GM12878 (cell line): ENCODE results near the gene DARS1. TPM values are rescaled to one million over a fixed set of nuclear protein-coding genes. Genes with fewer than 3 reads are reported as not detected.

ENCODE experiments used
- ATAC-seq: fragments of 200-7000 bp; cut with Tn5 transposase; 3 replicates; pipeline ENCODE4 v1.9.1; 2020; ENCODE audit warnings: mild to moderate bottlenecking, moderate library complexity
- BruUV-seq: library from RNA; stranded (reverse); fragments of 400-500 nt; replicated peaks from 2 replicates; lab custom pipeline; 2021; lab: Mats Ljungman, UMichigan
- CTCF ChIA-PET: fragments of 300-600 bp; sonication (Branson Sonifier 250); formaldehyde crosslinking; extraction: SDS; loops from one replicate; lab custom pipeline; 2021; ENCODE audit warnings: inconsistent platforms; lab: Yijun Ruan, JAX
- POLR2A ChIA-PET: fragments of 350-600 bp; formaldehyde crosslinking; extraction: SDS; loops from one replicate; lab custom pipeline; 2021; ENCODE audit warnings: inconsistent platforms; lab: Charles Lee
- RAD21 ChIA-PET: fragments of 300-600 bp; sonication (Branson Sonifier 250); formaldehyde crosslinking; loops from one replicate; lab custom pipeline; 2023; ENCODE audit warnings: antibody characterized with exemption; ENCODE audit not compliant: unreplicated experiment; lab: Charles Lee
- SMC1A ChIA-PET: fragments of 300-600 bp; sonication (Branson Sonifier 250); formaldehyde crosslinking; loops from one replicate; lab custom pipeline; 2023; ENCODE audit not compliant: unreplicated experiment, uncharacterized antibody; lab: Charles Lee
- DNase-seq: peaks from one replicate; pipeline ENCODE4 v3.0.0-alpha.2; 2011; ENCODE audit warnings: low read depth, low spot score
- FAIRE-seq: peaks from 3 replicates; lab custom pipeline; 2011; peaks lifted over from hg19 to GRCh38; lab: Jason Lieb, UNC
- H2AFZ ChIP-seq: 2 replicates; pipeline ENCODE4 v1.6.0; 2011; ENCODE audit warnings: low read depth, low read length, control low read depth; ENCODE audit not compliant: control insufficient read depth
- H3K27ac ChIP-seq: 2 replicates; pipeline ENCODE4 v1.5.1; 2011; ENCODE audit warnings: control low read depth; ENCODE audit not compliant: control insufficient read depth, insufficient read depth
- H3K27me3 ChIP-seq, 2 experiments: replicated peaks in 1 of 2; 2 replicates each; pipeline versions ENCODE4 v1.6.0 to v1.6.1; 2011; ENCODE audit warnings: low read length in 1 of 2; ENCODE audit not compliant: control insufficient read depth in 2 of 2, insufficient read depth in 2 of 2
- H3K36me3 ChIP-seq, 2 experiments: 2 replicates each; pipeline ENCODE4 v1.5.1; 2011; ENCODE audit warnings: low read length in 1 of 2; ENCODE audit not compliant: control insufficient read depth in 2 of 2, insufficient read depth in 2 of 2
- H3K4me1 ChIP-seq: 2 replicates; pipeline ENCODE4 v1.6.1; 2011; ENCODE audit warnings: mild to moderate bottlenecking, low read length, moderate library complexity, mixed read lengths; ENCODE audit not compliant: control insufficient read depth, insufficient read depth
- H3K4me2 ChIP-seq: 2 replicates; pipeline ENCODE4 v1.6.0; 2011; ENCODE audit warnings: control low read depth; ENCODE audit not compliant: control insufficient read depth, insufficient read depth
- H3K4me3 ChIP-seq: fragments of 200-600 bp; sonication (generic); 2 replicates; pipeline ENCODE4 v1.5.1; 2016
- H3K79me2 ChIP-seq: 2 replicates; pipeline ENCODE4 v1.6.0; 2011; ENCODE audit warnings: low read length; ENCODE audit not compliant: control insufficient read depth, insufficient read depth
- H3K9ac ChIP-seq: 2 replicates; pipeline ENCODE4 v1.8.0; 2011; ENCODE audit warnings: low read length, control low read depth, mixed read lengths; ENCODE audit not compliant: control insufficient read depth, insufficient read depth
- H3K9me3 ChIP-seq: replicated peaks from 3 replicates; pipeline ENCODE4 v1.5.1; 2011; ENCODE audit warnings: mild to moderate bottlenecking, low read length; ENCODE audit not compliant: control insufficient read depth, insufficient read depth
- H4K20me1 ChIP-seq: 2 replicates; pipeline ENCODE4 v1.6.0; 2011; ENCODE audit not compliant: control insufficient read depth, insufficient read depth
- CHD1 ChIP-seq: IDR thresholded peaks from 2 replicates; pipeline ENCODE4 v1.6.1; 2012; ENCODE audit warnings: low read depth, low read length, improper control_type of control experiment
- FOS ChIP-seq: IDR thresholded peaks from 3 replicates; pipeline ENCODE4 v1.6.1; 2011; ENCODE audit warnings: borderline replicate concordance; ENCODE audit not compliant: insufficient read length; ENCODE audit errors: extremely low read depth
- HDGF ChIP-seq: fragments of 450-650 bp; IDR thresholded peaks from 2 replicates; pipeline ENCODE4 v1.6.1; 2016; ENCODE audit warnings: antibody characterized with exemption
- IKZF2 ChIP-seq, 2 experiments: fragments of 450-650 bp; IDR thresholded peaks; 2 replicates each; pipeline ENCODE4 v1.6.1; 2017; ENCODE audit warnings: mild to moderate bottlenecking in 2 of 2, moderate library complexity in 2 of 2
- PML ChIP-seq: IDR thresholded peaks from 2 replicates; pipeline ENCODE4 v1.6.1; 2012; ENCODE audit warnings: low read length, inconsistent platforms
- POLR2A ChIP-seq: IDR thresholded peaks from 2 replicates; pipeline ENCODE4 v1.6.1; 2011; ENCODE audit warnings: low read depth, mild to moderate bottlenecking, low read length
- SMARCA5 ChIP-seq: fragments of 450-650 bp; IDR thresholded peaks from 2 replicates; pipeline ENCODE4 v1.6.1; 2017; ENCODE audit warnings: mild to moderate bottlenecking
- WRNIP1 ChIP-seq: IDR thresholded peaks from 2 replicates; pipeline ENCODE4 v1.6.1; 2011; ENCODE audit warnings: low read depth, low read length, improper control_type of control experiment, borderline replicate concordance
- ZNF622 ChIP-seq: fragments of 450-650 bp; IDR thresholded peaks from 2 replicates; pipeline ENCODE4 v1.6.1; 2017; ENCODE audit warnings: mild to moderate bottlenecking, inconsistent platforms
- WGBS: methylation state at CpG from one replicate; pipeline ENCODE4 v1.1.6; 2016; ENCODE audit warnings: low lambda C conversion rate; ENCODE audit not compliant: insufficient replicate concordance, insufficient coverage; ENCODE audit errors: missing lambda C conversion rate; 5-methylcytosine and 5-hydroxymethylcytosine counted together
- in situ Hi-C: fragments of 300-500 bp; cut with MboI; formaldehyde crosslinking; loops from 9 replicates; pipeline ENCODE4 v1.14.3; 2018; ENCODE audit warnings: mixed read lengths
- intact Hi-C: fragments of 100-400 bp; cut with micrococcal nuclease; formaldehyde crosslinking; loops from one replicate; pipeline ENCODE4 v1.14.2; 2022; ENCODE audit not compliant: unreplicated experiment
- polyA plus RNA-seq, 11 experiments: library from polyadenylated mRNA; depleted of rRNA in 4 of 11; unstranded in 6 of 11; stranded (reverse) in 5 of 11; fragments of >200 nt; fragmentation: Nextera tagmentation in 4 of 11; fragmentation: Illumina TruSeq in 1 of 11; extraction: Ambion mirVana in 4 of 11; extraction: Trizol in 1 of 11; gene quantifications; 1 replicate in 1 of 11; 2 replicates in 10 of 11; pipeline versions ENCODE4 v1.2.1 to v1.2.3, GENCODE V29; 2011 to 2016; ENCODE audit warnings: inconsistent platforms in 2 of 11, missing spikeins in 2 of 11, low read depth in 1 of 11
- total RNA-seq, 4 experiments: library from RNA; depleted of rRNA in 3 of 4; stranded (reverse); fragments of >200 nt in 3 of 4; fragmentation: Illumina TruSeq in 1 of 4; extraction: Trizol in 1 of 4; gene quantifications; 2 replicates each; pipeline versions ENCODE4 v1.2.1 to v1.2.3, GENCODE V29; 2013 to 2021
- TF ChIP-seq, protein P1 (sequence below): fragments of 450-650 bp; IDR thresholded peaks from 2 replicates; pipeline ENCODE4 v1.6.1; 2017; ENCODE audit warnings: antibody characterized with exemption, mild to moderate bottlenecking, moderate library complexity

Gene DARS1
- total and polyA plus RNA-seq, 10 of the 15 experiments (the other 5 are each of a cell fraction or from before 2014, with no cell fraction given): 91.0 to 387 (median 137) TPM

- POLR2A ChIA-PET: no interaction called here
- no TSS peak for BruUV-seq
- Histone ChIP-seq H3K36me3 (peaks cover 0 to 4% of the 10 kb centered on the region in 2 experiments; a peak in 1 of 4 replicates), H3K79me2 (peaks cover 14% of the 10 kb centered on the region), H3K27ac (no peak overlapping the region), H3K9me3 (no peaks in the 10 kb centered on the region; the same call in 1 of the 3 replicates), H3K4me1 (no peaks in the 10 kb centered on the region), H3K4me2 (no peak overlapping the region), H3K9ac (no peak overlapping the region), H3K4me3 (no peak overlapping the region), H4K20me1 (no peaks in the 10 kb centered on the region), H3K27me3 (no peaks in the 10 kb centered on the region), H2AFZ (no peak overlapping the region)
- no peak for DNase-seq
- peak; percentile 23 for FAIRE-seq
- no peak for ATAC-seq
- intact Hi-C loops: no loop called here
- in situ Hi-C loops: no loop called here
- TF ChIP-seq IKZF2 (IDR thresholded peaks at IDR 0.05) (no peak), CHD1 (no peak), HDGF (no peak), SMARCA5 (no peak), ZNF622 (no peak), PML (no peak), POLR2A (no peak), FOS (no peak), WRNIP1 (no peak)
- TF ChIP-seq, protein P1, sequence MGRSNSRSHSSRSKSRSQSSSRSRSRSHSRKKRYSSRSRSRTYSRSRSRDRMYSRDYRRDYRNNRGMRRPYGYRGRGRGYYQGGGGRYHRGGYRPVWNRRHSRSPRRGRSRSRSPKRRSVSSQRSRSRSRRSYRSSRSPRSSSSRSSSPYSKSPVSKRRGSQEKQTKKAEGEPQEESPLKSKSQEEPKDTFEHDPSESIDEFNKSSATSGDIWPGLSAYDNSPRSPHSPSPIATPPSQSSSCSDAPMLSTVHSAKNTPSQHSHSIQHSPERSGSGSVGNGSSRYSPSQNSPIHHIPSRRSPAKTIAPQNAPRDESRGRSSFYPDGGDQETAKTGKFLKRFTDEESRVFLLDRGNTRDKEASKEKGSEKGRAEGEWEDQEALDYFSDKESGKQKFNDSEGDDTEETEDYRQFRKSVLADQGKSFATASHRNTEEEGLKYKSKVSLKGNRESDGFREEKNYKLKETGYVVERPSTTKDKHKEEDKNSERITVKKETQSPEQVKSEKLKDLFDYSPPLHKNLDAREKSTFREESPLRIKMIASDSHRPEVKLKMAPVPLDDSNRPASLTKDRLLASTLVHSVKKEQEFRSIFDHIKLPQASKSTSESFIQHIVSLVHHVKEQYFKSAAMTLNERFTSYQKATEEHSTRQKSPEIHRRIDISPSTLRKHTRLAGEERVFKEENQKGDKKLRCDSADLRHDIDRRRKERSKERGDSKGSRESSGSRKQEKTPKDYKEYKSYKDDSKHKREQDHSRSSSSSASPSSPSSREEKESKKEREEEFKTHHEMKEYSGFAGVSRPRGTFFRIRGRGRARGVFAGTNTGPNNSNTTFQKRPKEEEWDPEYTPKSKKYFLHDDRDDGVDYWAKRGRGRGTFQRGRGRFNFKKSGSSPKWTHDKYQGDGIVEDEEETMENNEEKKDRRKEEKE: no peak
- CTCF ChIA-PET: no interaction called here
- WGBS: 95% methylated on average over 5 of the region's 5 CpGs
- SMC1A ChIA-PET: interaction anchor here (1.0 to 1.6 kb wide), 2 partner anchors 9 to 10 kb away, joined by 3 to 4 read pairs; no protein-coding TSS in a partner anchor
- RAD21 ChIA-PET: no interaction called here
Measured at GRCh38 chr2:135974036-135974435, 11.4 kb downstream of the DARS1 start.
